Muscle layer of duodenum (tissue), 2 donors: Measurements from ENCODE around the gene TNRC6A.
"Not testable (repeated sequence)": the region's sequence is repeated elsewhere in the genome, so short reads cannot be mapped to it uniquely, and the experiment has no call there.

ENCODE experiments used
- H3K27ac ChIP-seq: one replicate; pipeline ENCODE4 v1.7.0; 2013; ENCODE audit warnings: mild to moderate bottlenecking, low read length
- H3K27me3 ChIP-seq: one replicate; pipeline ENCODE4 v1.7.0; 2013; ENCODE audit warnings: low read depth, mild to moderate bottlenecking, control low read depth, low read length
- H3K36me3 ChIP-seq, 2 donors: one replicate each; pipeline ENCODE4 v1.7.0; 2013; ENCODE audit warnings: low read length in 2 of 2, control low read depth in 1 of 2, mild to moderate bottlenecking in 1 of 2; ENCODE audit not compliant: insufficient read depth in 2 of 2, control insufficient read depth in 1 of 2
- H3K4me1 ChIP-seq, 2 donors: one replicate each; pipeline ENCODE4 v1.7.0; 2013; ENCODE audit warnings: low read length in 2 of 2, mild to moderate bottlenecking in 2 of 2, control low read depth in 1 of 2, moderate library complexity in 1 of 2; ENCODE audit not compliant: insufficient read depth in 2 of 2, control insufficient read depth in 1 of 2
- H3K4me3 ChIP-seq, 2 donors: one replicate each; pipeline ENCODE4 v1.7.0; 2013; ENCODE audit warnings: low read length in 2 of 2, low read depth in 1 of 2, mild to moderate bottlenecking in 1 of 2
- H3K9me3 ChIP-seq, 2 donors: one replicate each; pipeline ENCODE4 v1.7.0; 2013; ENCODE audit warnings: low read length in 2 of 2, control low read depth in 1 of 2, mild to moderate bottlenecking in 1 of 2; ENCODE audit not compliant: control insufficient read depth in 1 of 2
- donor health status: healthy.

Gene TNRC6A

DNA sequence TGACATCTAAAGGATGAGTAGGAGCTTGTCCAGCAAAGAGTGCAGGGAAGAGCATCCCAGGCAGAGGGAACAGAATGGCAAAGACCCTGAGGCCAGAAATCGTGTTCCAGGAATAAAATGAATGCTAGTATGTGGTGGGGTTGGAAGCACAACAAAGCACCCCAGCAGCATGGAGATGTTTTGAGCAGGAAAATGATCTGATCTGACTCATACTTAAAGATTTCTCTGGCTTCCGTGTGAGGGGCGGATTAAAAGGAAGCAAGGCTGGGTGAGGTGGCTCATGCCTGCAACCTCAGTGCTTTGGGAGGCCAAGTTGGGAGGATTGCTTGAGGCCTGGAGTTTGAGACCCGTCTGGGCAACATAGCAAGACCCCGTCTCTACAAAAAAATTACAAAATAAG, 118.6 kb downstream of the TNRC6A start:
- H3K27me3 ChIP-seq: no peaks in the 10 kb centered on the region

DNA sequence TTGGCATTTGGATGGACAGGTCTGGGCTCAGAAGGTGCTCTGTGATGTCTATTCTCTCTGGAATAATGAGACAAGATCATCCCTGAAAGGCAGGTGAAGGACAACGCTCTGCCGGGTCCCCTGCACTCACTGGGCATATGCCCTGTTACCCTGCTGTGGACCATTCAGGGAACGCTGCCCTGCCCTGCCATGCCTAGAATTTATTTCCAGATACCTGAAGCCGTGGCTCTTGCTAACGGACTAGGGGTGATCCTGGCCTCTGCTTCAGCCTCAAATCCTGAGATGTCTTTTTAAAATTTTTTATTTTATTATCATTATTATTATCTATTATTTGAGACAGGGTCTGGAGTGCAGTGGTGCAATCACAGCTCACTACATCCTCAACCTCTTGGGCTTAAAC, 120.2 kb downstream of the TNRC6A start:
- H3K27me3 ChIP-seq: no peaks in the 10 kb centered on the region
- no peak overlapping the region for H3K4me3 ChIP-seq
- H3K4me1 ChIP-seq: peaks cover 0 to 8% of the 10 kb centered on the region in 2 donors
- H3K27ac ChIP-seq: no peak overlapping the region
- no peaks in the 10 kb centered on the region for H3K9me3 ChIP-seq
- H3K36me3 ChIP-seq: no peaks in the 10 kb centered on the region

More for the DNA sequence above, 118.6 kb downstream of the TNRC6A start:
- no peaks in the 10 kb centered on the region for H3K9me3 ChIP-seq
- H3K27ac ChIP-seq: no peak overlapping the region
- H3K36me3 ChIP-seq: no peaks in the 10 kb centered on the region
- no peaks in the 10 kb centered on the region for H3K4me1 ChIP-seq
- H3K4me3 ChIP-seq: no peak overlapping the region

DNA sequence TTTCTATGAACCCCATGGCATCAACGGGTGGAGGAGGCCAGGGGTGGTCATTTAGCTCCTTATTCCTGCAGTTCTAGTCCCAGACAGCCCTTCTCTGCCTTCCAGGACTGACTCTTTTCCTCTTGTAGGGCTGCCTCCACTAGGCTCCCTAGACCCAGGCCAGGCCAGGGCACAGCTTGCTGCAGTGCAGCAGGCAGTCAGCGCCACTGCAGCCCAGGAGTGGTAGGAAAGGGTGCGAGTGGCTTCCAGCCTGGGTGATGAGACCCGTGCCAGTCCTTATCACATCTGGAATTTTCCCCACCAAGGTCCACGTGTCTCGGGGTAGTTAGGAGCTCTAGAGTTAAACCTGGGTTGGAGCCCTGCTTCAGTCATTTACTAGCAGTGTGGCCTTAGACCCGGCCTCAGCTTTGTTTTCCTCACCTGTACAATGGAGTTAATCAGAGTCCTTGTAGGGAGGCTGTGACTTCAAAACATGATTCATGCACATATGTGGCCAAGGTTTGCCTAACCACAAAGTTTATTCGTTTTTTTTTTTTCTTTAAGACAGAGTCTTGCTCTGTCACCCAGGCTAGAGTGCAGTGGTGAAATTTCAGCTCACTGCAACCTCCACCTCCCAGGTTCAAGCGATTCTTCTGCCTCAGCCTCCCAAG, 121.0 kb downstream of the TNRC6A start:
- Histone ChIP-seq H3K27ac (no peak overlapping the region), H3K9me3 (no peaks in the 10 kb centered on the region), H3K36me3 (no peaks in the 10 kb centered on the region), H3K4me3 (no peak overlapping the region), H3K4me1 (peaks cover 0 to 8% of the 10 kb centered on the region in 2 donors), H3K27me3 (no peaks in the 10 kb centered on the region)

DNA sequence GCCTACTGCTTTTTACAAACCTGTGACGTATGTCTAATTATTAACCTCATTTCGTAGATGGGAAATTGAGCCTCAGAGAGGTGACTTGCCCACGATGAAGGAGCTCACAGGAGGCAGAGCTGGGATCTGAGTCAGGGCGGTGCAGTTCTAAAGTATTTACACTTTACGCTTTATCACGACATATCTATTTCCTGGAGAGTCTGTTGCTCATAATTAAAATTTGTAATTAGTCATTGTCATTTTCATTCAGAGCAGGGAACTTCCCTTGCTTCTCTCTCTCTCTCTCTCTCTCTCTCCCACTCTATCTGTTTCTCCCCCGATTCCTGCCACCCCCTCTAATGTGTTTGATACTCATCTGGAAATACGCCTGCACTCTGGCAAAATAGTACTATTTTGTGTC, 122.2 kb downstream of the TNRC6A start:
- no peaks in the 10 kb centered on the region for H3K36me3 ChIP-seq
- no peak overlapping the region for H3K27ac ChIP-seq
- no peaks in the 10 kb centered on the region for H3K27me3 ChIP-seq
- peaks cover 0 to 8% of the 10 kb centered on the region in 2 donors for H3K4me1 ChIP-seq
- H3K9me3 ChIP-seq: no peaks in the 10 kb centered on the region
- H3K4me3 ChIP-seq: no peak overlapping the region

DNA sequence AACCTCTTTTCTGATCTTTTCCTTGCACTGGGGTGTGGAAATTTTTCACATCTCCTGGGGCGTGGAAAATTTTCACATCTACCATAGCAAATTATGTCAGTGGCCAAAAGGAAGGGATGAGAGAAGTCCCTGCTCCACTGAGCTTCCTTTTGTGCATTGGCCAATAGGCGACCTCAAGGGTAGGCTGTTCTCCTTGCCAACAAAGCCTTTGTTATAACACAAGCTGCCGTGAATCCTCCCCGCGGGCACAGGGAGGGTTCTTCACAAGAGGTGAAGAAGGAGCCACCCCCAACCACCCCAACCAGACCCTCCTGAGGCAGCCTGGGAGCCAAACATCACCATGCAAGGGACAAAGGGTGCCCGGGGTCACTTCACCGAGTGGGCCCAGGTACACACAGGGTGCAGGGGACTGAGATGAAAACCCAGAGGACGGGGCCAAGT, 122.8 kb downstream of the TNRC6A start:
- H3K9me3 ChIP-seq: no peaks in the 10 kb centered on the region
- H3K27me3 ChIP-seq: no peaks in the 10 kb centered on the region
- H3K4me3 ChIP-seq: no peak overlapping the region
- peaks cover 0 to 8% of the 10 kb centered on the region in 2 donors for H3K4me1 ChIP-seq
- no peaks in the 10 kb centered on the region for H3K36me3 ChIP-seq
- H3K27ac ChIP-seq: no peak overlapping the region

DNA sequence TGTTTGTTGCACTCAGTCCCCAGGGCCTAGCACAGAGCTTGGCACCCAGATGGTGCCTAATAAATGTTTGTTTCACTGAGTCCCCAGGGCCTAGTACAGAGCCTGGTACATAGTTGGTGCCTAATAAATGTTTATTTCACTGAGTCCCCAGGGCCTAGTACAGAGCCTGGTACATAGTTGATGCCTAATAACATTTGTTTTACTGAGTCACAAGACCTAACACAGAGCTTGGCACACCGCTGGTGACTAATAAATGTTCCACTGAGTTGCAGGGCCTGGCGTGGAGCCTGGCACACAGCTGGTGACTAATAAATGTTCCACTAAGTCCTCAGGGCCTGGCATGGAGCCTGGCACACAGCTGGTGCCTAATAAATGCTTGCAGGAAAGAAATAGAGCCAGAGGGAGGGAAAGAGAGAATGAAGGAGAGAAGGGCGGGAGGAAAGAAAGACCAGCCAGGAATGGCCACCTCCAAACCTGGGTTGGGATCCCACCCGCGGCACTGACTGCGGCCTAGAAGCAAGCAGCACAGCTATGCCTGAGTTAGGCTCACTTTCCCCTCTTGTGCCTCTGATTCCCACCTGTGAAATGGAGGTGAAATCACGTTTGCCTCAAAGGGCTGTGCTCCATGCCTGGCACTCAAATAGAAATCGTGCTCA, 123.8 kb downstream of the TNRC6A start:
- Histone ChIP-seq H3K36me3 (no peaks in the 10 kb centered on the region), H3K27ac (no peak overlapping the region), H3K4me3 (no peak overlapping the region), H3K27me3 (no peaks in the 10 kb centered on the region), H3K9me3 (no peaks in the 10 kb centered on the region), H3K4me1 (peaks cover 0 to 8% of the 10 kb centered on the region in 2 donors)

DNA sequence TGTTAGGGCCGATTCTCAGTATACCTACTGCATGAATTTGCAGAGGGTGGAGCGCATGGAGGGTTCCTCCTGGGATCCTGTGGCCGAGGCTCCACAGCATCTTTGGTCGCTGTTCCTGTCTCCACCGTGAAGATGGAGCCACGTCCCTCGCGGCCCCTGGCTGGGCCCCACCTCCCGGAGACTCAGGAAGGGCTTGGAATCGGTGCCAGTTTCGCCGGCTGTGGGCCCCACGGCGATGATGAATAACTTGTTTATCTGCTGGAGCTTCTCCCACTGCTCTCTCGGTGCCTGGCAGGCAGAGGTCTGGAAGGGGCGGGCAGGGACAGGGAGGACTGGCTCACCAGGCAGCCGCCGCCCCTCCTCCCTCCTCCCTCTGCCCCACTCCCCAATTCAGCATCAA, 124.4 kb downstream of the TNRC6A start:
- no peaks in the 10 kb centered on the region for H3K27me3 ChIP-seq
- no peaks in the 10 kb centered on the region for H3K36me3 ChIP-seq
- H3K4me1 ChIP-seq: peaks cover 0 to 8% of the 10 kb centered on the region in 2 donors
- no peak overlapping the region for H3K27ac ChIP-seq
- no peaks in the 10 kb centered on the region for H3K9me3 ChIP-seq
- H3K4me3 ChIP-seq: peak overlapping the region in 1 of 2 donors; percentile 32

DNA sequence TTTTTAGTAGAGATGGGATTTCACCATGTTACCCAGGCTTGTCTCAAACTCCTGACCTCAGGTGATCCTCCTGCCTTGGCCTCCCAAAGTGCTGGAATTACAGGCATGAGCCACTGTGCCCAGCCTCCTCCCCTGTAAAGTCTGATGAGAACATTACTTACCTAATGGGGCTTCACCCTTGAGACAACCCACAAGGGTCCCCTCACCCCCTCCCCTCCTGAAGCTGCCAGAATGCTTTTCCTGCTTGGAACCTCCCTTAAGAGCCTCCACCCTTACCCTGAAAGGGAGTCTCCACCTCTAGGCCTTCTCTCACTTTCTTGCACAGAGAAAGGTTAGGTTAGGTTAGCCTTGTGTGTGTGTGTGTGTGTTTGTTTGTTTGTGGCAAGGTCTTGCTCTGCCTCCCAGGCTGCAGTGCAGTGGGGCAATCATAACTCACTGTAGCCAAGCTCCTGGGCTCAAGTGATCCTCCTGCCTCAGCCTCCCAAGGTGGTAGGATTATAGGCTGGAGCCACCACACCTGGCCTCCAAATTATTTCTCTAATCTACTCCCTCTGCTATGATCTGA, 125.2 kb downstream of the TNRC6A start:
- Histone ChIP-seq H3K27ac (no peak overlapping the region), H3K27me3 (no peaks in the 10 kb centered on the region), H3K36me3 (no peaks in the 10 kb centered on the region), H3K4me3 (no peak overlapping the region), H3K9me3 (no peaks in the 10 kb centered on the region), H3K4me1 (peaks cover 0 to 8% of the 10 kb centered on the region in 2 donors)

DNA sequence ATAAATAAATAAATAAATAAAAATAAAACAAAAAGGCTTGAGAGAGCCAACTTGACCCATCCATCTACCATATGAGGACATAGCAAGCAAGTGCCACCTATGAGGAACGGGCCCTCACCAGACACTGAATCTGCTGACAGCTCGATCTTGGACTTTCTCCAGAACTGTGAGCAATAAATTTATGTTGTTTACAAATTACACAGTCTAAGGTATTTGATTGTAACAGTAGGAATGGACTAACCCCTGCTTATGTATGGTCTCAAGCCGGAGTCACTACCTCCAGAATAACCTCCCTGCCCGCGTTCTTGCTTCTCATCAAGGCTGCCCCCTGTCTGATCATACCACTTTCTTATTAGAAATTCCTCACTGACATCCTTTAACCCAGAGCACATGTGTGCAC, 126.2 kb downstream of the TNRC6A start:
- Histone ChIP-seq H3K4me3 (no peak overlapping the region), H3K27ac (no peak overlapping the region), H3K36me3 (no peaks in the 10 kb centered on the region), H3K9me3 (no peaks in the 10 kb centered on the region), H3K27me3 (no peaks in the 10 kb centered on the region), H3K4me1 (peaks cover 0 to 8% of the 10 kb centered on the region in 2 donors)

DNA sequence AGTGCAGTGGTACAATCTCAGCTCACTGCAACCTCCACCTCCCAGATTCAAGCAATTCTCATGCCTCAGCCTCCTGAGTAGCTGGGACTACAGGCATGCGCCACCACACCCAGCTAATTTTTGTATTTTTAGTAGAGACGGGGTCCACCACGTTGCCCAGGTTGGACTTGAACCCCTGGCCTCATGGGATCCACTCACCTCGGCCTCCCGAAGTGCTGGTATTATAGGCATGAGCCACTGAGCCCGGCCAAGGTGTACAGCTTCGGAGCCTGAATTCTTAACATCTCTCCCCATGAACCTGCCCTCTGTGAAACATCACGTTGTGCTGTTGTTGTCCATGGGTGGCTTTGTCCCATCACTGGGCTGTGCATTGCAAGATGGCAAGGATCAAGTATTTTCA, 127.4 kb downstream of the TNRC6A start:
- not testable (repeated sequence) for H3K4me1 ChIP-seq, H3K36me3 ChIP-seq, H3K4me3 ChIP-seq, H3K27ac ChIP-seq, H3K27me3 ChIP-seq, H3K9me3 ChIP-seq

DNA sequence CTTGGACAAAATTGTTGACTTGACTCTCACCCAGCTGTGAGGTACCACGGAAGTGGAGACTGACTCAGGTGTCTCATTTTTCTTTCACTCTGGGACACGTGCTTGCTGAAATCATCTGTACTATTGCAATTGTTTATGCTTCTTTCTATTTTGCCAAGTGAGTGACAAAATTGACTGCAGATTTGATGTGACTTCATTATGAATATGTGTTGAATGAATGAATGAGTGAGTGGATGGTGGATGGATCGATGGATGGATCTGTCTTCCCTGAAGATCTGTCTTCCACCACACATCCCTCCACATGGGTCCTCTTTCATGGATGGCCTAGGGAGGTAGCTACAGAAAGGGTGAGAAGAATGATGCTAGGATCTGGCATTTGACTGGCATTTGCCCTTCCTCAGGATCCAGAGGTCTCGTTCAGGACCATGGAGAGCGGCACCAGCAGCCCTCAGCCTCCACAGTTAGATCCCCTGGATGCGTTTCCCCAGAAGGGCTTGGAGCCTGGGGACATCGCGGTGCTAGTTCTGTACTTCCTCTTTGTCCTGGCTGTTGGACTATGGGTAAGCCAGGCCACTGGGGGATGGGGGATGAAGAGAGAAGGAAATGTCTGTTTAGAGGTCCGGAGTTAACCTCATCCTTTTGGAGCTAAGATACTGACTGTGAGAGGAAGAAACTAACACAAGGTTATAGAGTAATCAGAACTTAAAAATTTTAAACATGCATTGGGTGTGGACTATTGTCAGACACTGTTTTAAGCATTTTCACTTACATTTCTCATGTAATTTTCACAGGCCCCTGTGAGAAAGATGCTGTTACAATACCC, 129.0 kb downstream of the TNRC6A start:
- H3K9me3 ChIP-seq: no peaks in the 10 kb centered on the region
- H3K4me3 ChIP-seq: no peak overlapping the region
- H3K27me3 ChIP-seq: no peaks in the 10 kb centered on the region
- no peaks in the 10 kb centered on the region for H3K36me3 ChIP-seq
- no peak overlapping the region for H3K27ac ChIP-seq
- H3K4me1 ChIP-seq: peaks cover 0 to 8% of the 10 kb centered on the region in 2 donors
